Fibroblast of skin of right quadriceps (primary cell): ENCODE results near the gene HIVEP1.
"Not testable (repeated sequence)": the region's sequence is repeated elsewhere in the genome, so short reads cannot be mapped to it uniquely, and the experiment has no call there.

Experiments used
- DNase-seq: peaks from one replicate; pipeline ENCODE4 v3.0.0-alpha.2; 2013

Gene HIVEP1

GRCh38 chr6:12094689-12095088, 82.6 kb downstream of the HIVEP1 start:
- no peak for DNase-seq

GRCh38 chr6:12096342-12096741, 84.2 kb downstream of the HIVEP1 start:
- no peak for DNase-seq

GRCh38 chr6:12097791-12098190, 85.7 kb downstream of the HIVEP1 start:
- peak; percentile 70 for DNase-seq

GRCh38 chr6:12099623-12100338, 87.7 kb downstream of the HIVEP1 start:
- DNase-seq = no peak

GRCh38 chr6:12101048-12101447, 88.9 kb downstream of the HIVEP1 start:
- no peak for DNase-seq

GRCh38 chr6:12101653-12102312, 89.7 kb downstream of the HIVEP1 start:
- DNase-seq = no peak

GRCh38 chr6:12102350-12102749, 90.2 kb downstream of the HIVEP1 start:
- DNase-seq = no peak

- DNase-seq = no peak
Measured at GRCh38 chr6:12103158-12103557, 91.0 kb downstream of the HIVEP1 start.

GRCh38 chr6:12105271-12105670, 93.2 kb downstream of the HIVEP1 start:
- DNase-seq = no peak

GRCh38 chr6:12108376-12108775, 96.3 kb downstream of the HIVEP1 start:
- DNase-seq = not testable (repeated sequence)

- no peak for DNase-seq
Measured at GRCh38 chr6:12110523-12111362, 98.6 kb downstream of the HIVEP1 start.

- no peak for DNase-seq
Measured at GRCh38 chr6:12111363-12111670, 99.2 kb downstream of the HIVEP1 start.

GRCh38 chr6:12112540-12113189, 100.6 kb downstream of the HIVEP1 start:
- no peak for DNase-seq

GRCh38 chr6:12113190-12113577, 101.1 kb downstream of the HIVEP1 start:
- DNase-seq = peak; percentile 73

- no peak for DNase-seq
Measured at GRCh38 chr6:12114055-12114503, 102.0 kb downstream of the HIVEP1 start.

GRCh38 chr6:12115001-12115400, 102.9 kb downstream of the HIVEP1 start:
- DNase-seq = no peak

GRCh38 chr6:12115492-12115891, 103.4 kb downstream of the HIVEP1 start:
- no peak for DNase-seq

GRCh38 chr6:12116264-12116800, 104.2 kb downstream of the HIVEP1 start:
- DNase-seq = no peak

- no peak for DNase-seq
Measured at GRCh38 chr6:12116978-12117377, 104.9 kb downstream of the HIVEP1 start.

GRCh38 chr6:12118607-12119006, 106.5 kb downstream of the HIVEP1 start:
- DNase-seq = no peak

- DNase-seq = no peak
Measured at GRCh38 chr6:12119085-12119588, 107.0 kb downstream of the HIVEP1 start.

GRCh38 chr6:12125396-12125795, 113.3 kb downstream of the HIVEP1 start:
- no peak for DNase-seq

- DNase-seq = no peak
Measured at GRCh38 chr6:12126051-12126450, 113.9 kb downstream of the HIVEP1 start.
